K562 (cell line): Measurements from ENCODE around the gene SLC22A7. TPM values are rescaled to one million over a fixed set of nuclear protein-coding genes. Genes with fewer than 3 reads are reported as not detected.

Experiments
- ATAC-seq: fragments of 200-7000 bp; cut with Tn5 transposase; 3 replicates; pipeline ENCODE4 v1.9.1; 2020; ENCODE audit warnings: moderate library complexity
- BruUV-seq: library from RNA; stranded (reverse); fragments of 400-500 nt; replicated peaks from 2 replicates; lab custom pipeline; 2021; lab: Mats Ljungman, UMichigan
- CTCF ChIA-PET: fragments of 300-600 bp; formaldehyde crosslinking; extraction: SDS; loops from one replicate; lab custom pipeline; 2021; ENCODE audit warnings: low intra/inter-chr PET ratio; lab: Yijun Ruan, JAX
- POLR2A ChIA-PET: fragments of 300-600, 350-650 bp; sonication (Branson Sonifier 250); formaldehyde crosslinking; extraction: SDS; loops from one replicate; lab custom pipeline; 2021; ENCODE audit warnings: antibody characterized with exemption, inconsistent platforms; lab: Yijun Ruan, JAX
- DNase-seq, 4 experiments: peaks; one replicate each; pipeline versions ENCODE4 v3.0.0 to v3.0.0-alpha.2; 2011 to 2018; ENCODE audit warnings: low spot score in 3 of 4, mixed read lengths in 3 of 4; ENCODE audit errors: extremely low read depth in 1 of 4
- FAIRE-seq: peaks from 2 replicates; lab custom pipeline; 2011; peaks lifted over from hg19 to GRCh38; lab: Jason Lieb, UNC
- H2AFZ ChIP-seq: 2 replicates; pipeline ENCODE4 v1.6.0; 2011; ENCODE audit warnings: low read depth, low read length, control low read depth, inconsistent platforms
- H3K27ac ChIP-seq: fragments of 200-600 bp; 3 replicates; pipeline ENCODE4 v1.8.0; 2011; ENCODE audit warnings: low read depth, mild to moderate bottlenecking, control low read depth, inconsistent platforms, low read length, moderate library complexity, mixed read lengths; ENCODE audit errors: extremely low read depth
- H3K27me3 ChIP-seq, 2 experiments: fragments of 300-600 bp in 1 of 2; 2 replicates in 1 of 2; 3 replicates in 1 of 2; pipeline versions ENCODE4 v1.6.0 to v1.8.0; 2011; ENCODE audit warnings: inconsistent platforms in 2 of 2, low read length in 2 of 2, mild to moderate bottlenecking in 1 of 2, mixed read lengths in 1 of 2, moderate library complexity in 1 of 2; ENCODE audit not compliant: control insufficient read depth in 2 of 2, insufficient read depth in 2 of 2
- H3K36me3 ChIP-seq: fragments of 300-600 bp; 3 replicates; pipeline ENCODE4 v1.8.0; 2011; ENCODE audit warnings: mild to moderate bottlenecking, low read length, inconsistent platforms; ENCODE audit not compliant: control insufficient read depth, insufficient read depth
- H3K4me1 ChIP-seq, 2 experiments: fragments of 200-600 bp in 1 of 2; replicated peaks in 1 of 2; 2 replicates in 1 of 2; 3 replicates in 1 of 2; pipeline versions ENCODE4 v1.5.1 to v1.8.0; 2011; ENCODE audit warnings: inconsistent platforms in 2 of 2, low read length in 2 of 2, mild to moderate bottlenecking in 1 of 2, mixed read lengths in 1 of 2, moderate library complexity in 1 of 2; ENCODE audit not compliant: control insufficient read depth in 2 of 2, insufficient read depth in 2 of 2
- H3K4me2 ChIP-seq: 2 replicates; pipeline ENCODE4 v1.6.1; 2011; ENCODE audit warnings: low read length, control low read depth, inconsistent platforms, mixed read lengths; ENCODE audit not compliant: insufficient read depth
- H3K4me3 ChIP-seq: fragments of 200-600 bp; sonication (generic), shearing (Covaris generic); 2 replicates; pipeline ENCODE4 v1.5.1; 2016; ENCODE audit warnings: control low read depth, inconsistent platforms
- H3K79me2 ChIP-seq: fragments of 200-600 bp; 3 replicates; pipeline ENCODE4 v1.8.0; 2011; ENCODE audit warnings: low read length, inconsistent platforms; ENCODE audit not compliant: control insufficient read depth, insufficient read depth
- H3K9ac ChIP-seq, 2 experiments: 2 replicates each; pipeline versions ENCODE4 v1.6.0 to v1.6.1; 2011; ENCODE audit warnings: low read depth in 2 of 2, low read length in 2 of 2, control low read depth in 1 of 2, inconsistent platforms in 1 of 2, mild to moderate bottlenecking in 1 of 2, mixed read lengths in 1 of 2; ENCODE audit not compliant: insufficient read depth in 1 of 2
- H3K9me1 ChIP-seq: one replicate; pipeline ENCODE4 v1.6.0; 2011; ENCODE audit warnings: inconsistent platforms, mild to moderate bottlenecking, low read length, moderate library complexity; ENCODE audit not compliant: control insufficient read depth, insufficient read depth
- H3K9me3 ChIP-seq: replicated peaks from 2 replicates; pipeline ENCODE4 v1.5.1; 2011; ENCODE audit warnings: low read depth, low read length, inconsistent platforms; ENCODE audit not compliant: control insufficient read depth, insufficient read depth
- H4K20me1 ChIP-seq: replicated peaks from 2 replicates; pipeline ENCODE4 v1.6.1; 2011; ENCODE audit warnings: low read length, inconsistent platforms, mixed read lengths; ENCODE audit not compliant: control insufficient read depth, insufficient read depth
- GABPB1 ChIP-seq: sonication (generic); formaldehyde crosslinking; IDR thresholded peaks from 2 replicates; pipeline ENCODE4 v1.8.0; 2022; ENCODE audit warnings: mild to moderate bottlenecking, missing genetic modification reagents
- GABPB2 ChIP-seq: fragments of 250-450 bp; sonication (Bioruptor Pico); conservative IDR thresholded peaks from 2 replicates; pipeline ENCODE4 v1.5.1; 2021; ENCODE audit warnings: mild to moderate bottlenecking
- LCOR ChIP-seq: sonication (generic); formaldehyde crosslinking; IDR thresholded peaks from 2 replicates; pipeline ENCODE4 v1.8.0; 2022; ENCODE audit warnings: mild to moderate bottlenecking, missing genetic modification reagents
- MCM2 ChIP-seq: fragments of 450-650 bp; IDR thresholded peaks from 2 replicates; pipeline ENCODE4 v1.6.1; 2017; ENCODE audit warnings: low read depth, mild to moderate bottlenecking
- SRSF9 ChIP-seq: fragments of 200-400 bp; formaldehyde crosslinking; IDR thresholded peaks from 2 replicates; pipeline ENCODE4 v1.6.1; 2017; ENCODE audit warnings: low read depth, low read length, borderline replicate concordance
- TCF3 ChIP-seq: sonication (generic); formaldehyde crosslinking; IDR thresholded peaks from 2 replicates; pipeline ENCODE4 v1.4.0; 2020; ENCODE audit warnings: mild to moderate bottlenecking, missing genetic modification reagents
- ZNF263 ChIP-seq: sonication (generic); formaldehyde crosslinking; IDR thresholded peaks from 2 replicates; pipeline ENCODE4 v1.8.0; 2022; ENCODE audit warnings: mild to moderate bottlenecking, missing genetic modification reagents, borderline replicate concordance
- WGBS: fragments of 100-300 bp; shearing (Covaris generic); methylation state at CpG from one replicate; pipeline ENCODE4 v1.1.6; 2016; ENCODE audit warnings: low coverage, mixed read lengths; ENCODE audit not compliant: insufficient coverage; ENCODE audit errors: missing lambda C conversion rate; 5-methylcytosine and 5-hydroxymethylcytosine counted together
- in situ Hi-C: fragments of 300-500 bp; cut with MboI; formaldehyde crosslinking; loops from 4 replicates; pipeline ENCODE4 v1.15.0; 2018; ENCODE audit warnings: inconsistent platforms, mixed read lengths
- intact Hi-C: fragments of 100-400 bp; cut with micrococcal nuclease; formaldehyde crosslinking; loops from 2 replicates; pipeline ENCODE4 v1.14.2; 2022
- polyA plus RNA-seq, 8 experiments: library from polyadenylated mRNA; depleted of rRNA in 4 of 8; stranded (reverse) in 5 of 8; unstranded in 3 of 8; fragments of >200 nt; fragmentation: Nextera tagmentation in 2 of 8; fragmentation: Illumina TruSeq in 1 of 8; extraction: Ambion mirVana in 2 of 8; extraction: Trizol in 1 of 8; gene quantifications; 2 replicates each; pipeline versions ENCODE4 v1.2.1 to v1.2.3, GENCODE V29; 2011 to 2014; ENCODE audit warnings: inconsistent platforms in 1 of 8, missing spikeins in 1 of 8
- total RNA-seq, 7 experiments: library from RNA; depleted of rRNA in 6 of 7; stranded (reverse); fragments of >200 nt in 6 of 7; fragmentation: Illumina TruSeq in 2 of 7; extraction: Trizol in 2 of 7; gene quantifications; 2 replicates each; pipeline versions ENCODE4 v1.2.1 to v1.2.3, GENCODE V29; 2011 to 2021; ENCODE audit warnings: low replicate concordance in 1 of 7
- TF ChIP-seq, protein P1 (sequence below): fragments of 450-650 bp; formaldehyde crosslinking; conservative IDR thresholded peaks from 2 replicates; pipeline ENCODE4 v1.4.0; 2022; ENCODE audit warnings: mild to moderate bottlenecking, missing genetic modification characterization
- TF ChIP-seq, protein P2 (sequence below): fragments of 450-650 bp; IDR thresholded peaks from 2 replicates; pipeline ENCODE4 v1.6.1; 2017; ENCODE audit warnings: antibody characterized with exemption, mild to moderate bottlenecking
- TF ChIP-seq, protein P3 (sequence below): sonication (generic); formaldehyde crosslinking; IDR thresholded peaks from 2 replicates; pipeline ENCODE4 v1.9.0; 2022; ENCODE audit warnings: mild to moderate bottlenecking, missing genetic modification reagents
- TF ChIP-seq, protein P4 (sequence below): fragments of 450-650 bp; IDR thresholded peaks from one replicate; pipeline ENCODE4 v1.6.1; 2018; ENCODE audit warnings: mild to moderate bottlenecking, moderate library complexity; ENCODE audit not compliant: partially characterized antibody

The SLC22A7 gene
- total and polyA plus RNA-seq, 9 of the 15 experiments (the other 6 are each of a cell fraction or from before 2014, with no cell fraction given), result not detected

DNA sequence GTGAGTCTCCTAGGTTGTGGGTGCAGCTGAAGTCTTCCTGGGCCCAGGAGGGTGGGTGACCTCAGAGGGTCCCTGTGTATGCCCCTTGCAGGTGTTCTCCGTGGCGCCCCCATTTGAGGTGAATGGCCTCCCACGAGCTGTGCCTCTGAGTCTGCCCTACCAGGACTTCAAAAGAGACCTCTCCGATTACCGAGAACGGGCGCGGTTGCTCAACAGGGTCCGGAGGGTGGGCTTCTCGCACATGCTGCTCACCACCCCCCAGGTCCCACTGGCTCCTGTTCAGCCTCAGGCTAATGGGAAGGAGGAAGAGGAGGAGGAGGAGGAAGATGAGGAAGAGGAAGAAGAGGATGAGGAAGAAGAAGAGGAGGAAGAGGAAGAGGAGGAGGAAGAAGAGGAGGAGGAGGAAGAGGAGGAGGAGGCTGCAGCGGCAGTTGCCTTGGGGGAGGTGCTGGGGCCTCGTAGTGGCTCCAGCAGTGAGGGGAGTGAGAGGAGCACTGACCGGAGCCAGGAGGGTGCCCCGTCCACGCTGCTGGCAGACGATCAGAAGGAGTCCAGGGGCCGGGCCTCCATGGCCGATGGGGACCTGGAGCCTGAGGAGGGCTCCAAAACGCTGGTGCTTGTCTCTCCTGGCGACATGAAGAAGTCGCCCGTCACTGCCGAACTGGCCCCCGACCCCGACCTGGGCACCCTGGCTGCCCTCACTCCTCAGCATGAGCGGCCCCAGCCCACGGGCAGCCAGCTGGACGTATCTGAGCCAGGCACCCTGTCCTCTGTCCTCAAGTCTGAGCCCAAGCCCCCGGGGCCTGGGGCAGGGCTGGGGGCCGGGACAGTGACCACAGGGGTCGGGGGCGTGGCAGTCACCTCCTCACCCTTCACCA, 15.2 kb upstream of the SLC22A7 start:
- intact Hi-C loops, result no loop called here
- H3K79me2 ChIP-seq, result no peaks in the 10 kb centered on the region
- H3K27ac ChIP-seq, result no peak overlapping the region
- POLR2A ChIA-PET, result interaction anchor here (0.5 to 3.7 kb wide), 4 partner anchors 15 to 131 kb away, joined by 3 to 19 read pairs (median 3); no protein-coding TSS in a partner anchor
- H3K36me3 ChIP-seq, result no peaks in the 10 kb centered on the region
- DNase-seq, result no peak
- in situ Hi-C loops, result no loop called here
- H3K9me1 ChIP-seq, result no peaks in the 10 kb centered on the region
- CTCF ChIA-PET, result interaction anchor here (0.6 kb wide), 1 partner anchor 48 kb away, joined by 3 read pairs; no protein-coding TSS in a partner anchor
- H4K20me1 ChIP-seq, result 0 out of 2 replicates have a peak, but pooled peaks cover 4% of the 10 kb centered on the region
- H3K27me3 ChIP-seq, result peaks cover 43 to 91% of the 10 kb centered on the region in 2 experiments
- no TSS peak for BruUV-seq
- no peak for ATAC-seq
- H3K9ac ChIP-seq, result 0 out of 4 replicates have a peak overlapping the region, but pooled peaks of 1 of the 2 experiments have one; percentile 1
- FAIRE-seq, result no peak
- peaks cover 0 to 25% of the 10 kb centered on the region in 2 experiments; a peak in 2 of 5 replicates for H3K4me1 ChIP-seq
- no peak overlapping the region for H3K4me2 ChIP-seq
- no peak overlapping the region for H2AFZ ChIP-seq
- WGBS, result 6% methylated on average over 32 of the region's 32 CpGs
- no peaks in the 10 kb centered on the region for H3K9me3 ChIP-seq
- no peak overlapping the region for H3K4me3 ChIP-seq
- TF ChIP-seq SRSF9 (no peak), MCM2 (no peak), GABPB2 (CRISPR knock-in tag) (no peak), LCOR (no peak), ZNF263 (CRISPR knock-in tag) (peak; percentile 81), GABPB1 (CRISPR knock-in tag) (no peak), TCF3 (CRISPR knock-in tag) (no peak)
- TF ChIP-seq, protein P1, sequence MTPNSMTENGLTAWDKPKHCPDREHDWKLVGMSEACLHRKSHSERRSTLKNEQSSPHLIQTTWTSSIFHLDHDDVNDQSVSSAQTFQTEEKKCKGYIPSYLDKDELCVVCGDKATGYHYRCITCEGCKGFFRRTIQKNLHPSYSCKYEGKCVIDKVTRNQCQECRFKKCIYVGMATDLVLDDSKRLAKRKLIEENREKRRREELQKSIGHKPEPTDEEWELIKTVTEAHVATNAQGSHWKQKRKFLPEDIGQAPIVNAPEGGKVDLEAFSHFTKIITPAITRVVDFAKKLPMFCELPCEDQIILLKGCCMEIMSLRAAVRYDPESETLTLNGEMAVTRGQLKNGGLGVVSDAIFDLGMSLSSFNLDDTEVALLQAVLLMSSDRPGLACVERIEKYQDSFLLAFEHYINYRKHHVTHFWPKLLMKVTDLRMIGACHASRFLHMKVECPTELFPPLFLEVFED (CRISPR knock-in tag), result 0 out of 2 replicates have a peak, but pooled peaks have one; percentile 40
- TF ChIP-seq, protein P2, sequence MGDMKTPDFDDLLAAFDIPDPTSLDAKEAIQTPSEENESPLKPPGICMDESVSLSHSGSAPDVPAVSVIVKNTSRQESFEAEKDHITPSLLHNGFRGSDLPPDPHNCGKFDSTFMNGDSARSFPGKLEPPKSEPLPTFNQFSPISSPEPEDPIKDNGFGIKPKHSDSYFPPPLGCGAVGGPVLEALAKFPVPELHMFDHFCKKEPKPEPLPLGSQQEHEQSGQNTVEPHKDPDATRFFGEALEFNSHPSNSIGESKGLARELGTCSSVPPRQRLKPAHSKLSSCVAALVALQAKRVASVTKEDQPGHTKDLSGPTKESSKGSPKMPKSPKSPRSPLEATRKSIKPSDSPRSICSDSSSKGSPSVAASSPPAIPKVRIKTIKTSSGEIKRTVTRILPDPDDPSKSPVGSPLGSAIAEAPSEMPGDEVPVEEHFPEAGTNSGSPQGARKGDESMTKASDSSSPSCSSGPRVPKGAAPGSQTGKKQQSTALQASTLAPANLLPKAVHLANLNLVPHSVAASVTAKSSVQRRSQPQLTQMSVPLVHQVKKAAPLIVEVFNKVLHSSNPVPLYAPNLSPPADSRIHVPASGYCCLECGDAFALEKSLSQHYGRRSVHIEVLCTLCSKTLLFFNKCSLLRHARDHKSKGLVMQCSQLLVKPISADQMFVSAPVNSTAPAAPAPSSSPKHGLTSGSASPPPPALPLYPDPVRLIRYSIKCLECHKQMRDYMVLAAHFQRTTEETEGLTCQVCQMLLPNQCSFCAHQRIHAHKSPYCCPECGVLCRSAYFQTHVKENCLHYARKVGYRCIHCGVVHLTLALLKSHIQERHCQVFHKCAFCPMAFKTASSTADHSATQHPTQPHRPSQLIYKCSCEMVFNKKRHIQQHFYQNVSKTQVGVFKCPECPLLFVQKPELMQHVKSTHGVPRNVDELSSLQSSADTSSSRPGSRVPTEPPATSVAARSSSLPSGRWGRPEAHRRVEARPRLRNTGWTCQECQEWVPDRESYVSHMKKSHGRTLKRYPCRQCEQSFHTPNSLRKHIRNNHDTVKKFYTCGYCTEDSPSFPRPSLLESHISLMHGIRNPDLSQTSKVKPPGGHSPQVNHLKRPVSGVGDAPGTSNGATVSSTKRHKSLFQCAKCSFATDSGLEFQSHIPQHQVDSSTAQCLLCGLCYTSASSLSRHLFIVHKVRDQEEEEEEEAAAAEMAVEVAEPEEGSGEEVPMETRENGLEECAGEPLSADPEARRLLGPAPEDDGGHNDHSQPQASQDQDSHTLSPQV, result no peak
- TF ChIP-seq, protein P3, sequence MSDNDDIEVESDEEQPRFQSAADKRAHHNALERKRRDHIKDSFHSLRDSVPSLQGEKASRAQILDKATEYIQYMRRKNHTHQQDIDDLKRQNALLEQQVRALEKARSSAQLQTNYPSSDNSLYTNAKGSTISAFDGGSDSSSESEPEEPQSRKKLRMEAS (CRISPR knock-in tag), result 0 out of 2 replicates have a peak, but pooled peaks have one; percentile 15
- TF ChIP-seq, protein P4, sequence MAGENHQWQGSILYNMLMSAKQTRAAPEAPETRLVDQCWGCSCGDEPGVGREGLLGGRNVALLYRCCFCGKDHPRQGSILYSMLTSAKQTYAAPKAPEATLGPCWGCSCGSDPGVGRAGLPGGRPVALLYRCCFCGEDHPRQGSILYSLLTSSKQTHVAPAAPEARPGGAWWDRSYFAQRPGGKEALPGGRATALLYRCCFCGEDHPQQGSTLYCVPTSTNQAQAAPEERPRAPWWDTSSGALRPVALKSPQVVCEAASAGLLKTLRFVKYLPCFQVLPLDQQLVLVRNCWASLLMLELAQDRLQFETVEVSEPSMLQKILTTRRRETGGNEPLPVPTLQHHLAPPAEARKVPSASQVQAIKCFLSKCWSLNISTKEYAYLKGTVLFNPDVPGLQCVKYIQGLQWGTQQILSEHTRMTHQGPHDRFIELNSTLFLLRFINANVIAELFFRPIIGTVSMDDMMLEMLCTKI, result no peak
